B cell (primary cell): ENCODE results near the gene MUL1.

Source experiments
- EZH2 ChIP-seq: IDR thresholded peaks from 2 replicates; pipeline ENCODE4 v1.6.1; 2012; ENCODE audit warnings: borderline replicate concordance, low read depth, mild to moderate bottlenecking, moderate library complexity, low read length; ENCODE audit not compliant: insufficient read depth, poor library complexity, severe bottlenecking
- TF ChIP-seq, protein P1 (sequence below): fragments of 200-600 bp; IDR thresholded peaks from one replicate; pipeline ENCODE4 v1.8.0; 2022; ENCODE audit warnings: antibody characterized with exemption, mild to moderate bottlenecking

GRCh38 chr1:20473894-20474293, 34.1 kb downstream of the MUL1 start:
- TF ChIP-seq, protein P1, sequence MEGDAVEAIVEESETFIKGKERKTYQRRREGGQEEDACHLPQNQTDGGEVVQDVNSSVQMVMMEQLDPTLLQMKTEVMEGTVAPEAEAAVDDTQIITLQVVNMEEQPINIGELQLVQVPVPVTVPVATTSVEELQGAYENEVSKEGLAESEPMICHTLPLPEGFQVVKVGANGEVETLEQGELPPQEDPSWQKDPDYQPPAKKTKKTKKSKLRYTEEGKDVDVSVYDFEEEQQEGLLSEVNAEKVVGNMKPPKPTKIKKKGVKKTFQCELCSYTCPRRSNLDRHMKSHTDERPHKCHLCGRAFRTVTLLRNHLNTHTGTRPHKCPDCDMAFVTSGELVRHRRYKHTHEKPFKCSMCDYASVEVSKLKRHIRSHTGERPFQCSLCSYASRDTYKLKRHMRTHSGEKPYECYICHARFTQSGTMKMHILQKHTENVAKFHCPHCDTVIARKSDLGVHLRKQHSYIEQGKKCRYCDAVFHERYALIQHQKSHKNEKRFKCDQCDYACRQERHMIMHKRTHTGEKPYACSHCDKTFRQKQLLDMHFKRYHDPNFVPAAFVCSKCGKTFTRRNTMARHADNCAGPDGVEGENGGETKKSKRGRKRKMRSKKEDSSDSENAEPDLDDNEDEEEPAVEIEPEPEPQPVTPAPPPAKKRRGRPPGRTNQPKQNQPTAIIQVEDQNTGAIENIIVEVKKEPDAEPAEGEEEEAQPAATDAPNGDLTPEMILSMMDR, result no peak
- no peak for TF ChIP-seq EZH2
